Smooth muscle cell (in vitro differentiated cells): ENCODE results near the gene B3GNT9. TPM values are rescaled to one million over a fixed set of nuclear protein-coding genes. Genes with fewer than 3 reads are reported as not detected.

Source experiments
- DNase-seq: peaks from one replicate; lab custom pipeline; 2025; ENCODE audit not compliant: unreplicated experiment; lab: John Stamatoyannopoulos, UW
- H2AFZ ChIP-seq: fragments of 200-600 bp; sonication (generic); 2 replicates; pipeline ENCODE4 v1.6.0; 2016; ENCODE audit warnings: antibody characterized with exemption, low read depth, mild to moderate bottlenecking
- H3F3A ChIP-seq: fragments of 200-600 bp; sonication (generic); 2 replicates; pipeline ENCODE4 v1.6.0; 2017; ENCODE audit warnings: antibody characterized with exemption, low read depth
- H3K27ac ChIP-seq: fragments of 200-600 bp; sonication (generic); 2 replicates; pipeline ENCODE4 v1.5.1; 2016; ENCODE audit warnings: low read depth, mild to moderate bottlenecking
- H3K27me3 ChIP-seq: fragments of 200-600 bp; sonication (generic); 2 replicates; pipeline ENCODE4 v1.6.1; 2016; ENCODE audit warnings: low read depth, mild to moderate bottlenecking
- H3K36me3 ChIP-seq: fragments of 200-600 bp; sonication (generic); 2 replicates; pipeline ENCODE4 v1.5.1; 2016; ENCODE audit warnings: low read depth
- H3K4me1 ChIP-seq: fragments of 200-600 bp; sonication (generic); 2 replicates; pipeline ENCODE4 v1.5.1; 2016; ENCODE audit warnings: low read depth
- H3K4me2 ChIP-seq: fragments of 200-600 bp; sonication (generic); 2 replicates; pipeline ENCODE4 v1.6.0; 2016; ENCODE audit warnings: mild to moderate bottlenecking
- H3K4me3 ChIP-seq: fragments of 200-600 bp; sonication (generic); 2 replicates; pipeline ENCODE4 v1.5.1; 2016; ENCODE audit warnings: mild to moderate bottlenecking
- H3K79me2 ChIP-seq: fragments of 200-600 bp; sonication (generic); 2 replicates; pipeline ENCODE4 v1.6.0; 2016; ENCODE audit warnings: low read depth, mild to moderate bottlenecking
- H3K9ac ChIP-seq: fragments of 200-600 bp; sonication (generic); 2 replicates; pipeline ENCODE4 v1.6.0; 2016; ENCODE audit warnings: low read depth
- H3K9me3 ChIP-seq: fragments of 200-600 bp; sonication (generic); replicated peaks from 2 replicates; pipeline ENCODE4 v1.5.1; 2016; ENCODE audit warnings: low read depth
- H4K20me1 ChIP-seq: fragments of 200-600 bp; sonication (generic); 2 replicates; pipeline ENCODE4 v1.6.0; 2016; ENCODE audit warnings: low read depth
- CTCF ChIP-seq: fragments of 200-600 bp; sonication (generic); IDR thresholded peaks from 2 replicates; pipeline ENCODE4 v1.5.1; 2017; ENCODE audit warnings: borderline replicate concordance, mild to moderate bottlenecking, antibody characterized with exemption; ENCODE audit not compliant: insufficient read depth, poor library complexity, severe bottlenecking
- WGBS: methylation state at CpG from one replicate; pipeline ENCODE4 v1.1.7; 2016; ENCODE audit warnings: low lambda C conversion rate; 5-methylcytosine and 5-hydroxymethylcytosine counted together
- polyA plus RNA-seq: library from polyadenylated mRNA; unstranded; fragments of >200 nt; fragmentation: Nextera tagmentation; extraction: Ambion mirVana; gene quantifications from 2 replicates; pipeline ENCODE4 v1.2.1, GENCODE V29; 2016
- total RNA-seq: library from RNA; depleted of rRNA; stranded (reverse); fragments of >200 nt; gene quantifications from 2 replicates; pipeline ENCODE4 v1.2.3, GENCODE V29; 2014

The B3GNT9 gene
- total and polyA plus RNA-seq, 2 experiments from 2014 or later = 29.9 to 39.3 TPM

GRCh38 chr16:67195676-67196075 lies 44.9 kb upstream of the B3GNT9 start:
- H3K4me1 ChIP-seq = peaks cover 18% of the 10 kb centered on the region
- H2AFZ ChIP-seq = no peak overlapping the region
- no peaks in the 10 kb centered on the region for H3K36me3 ChIP-seq
- peaks cover 49% of the 10 kb centered on the region for H4K20me1 ChIP-seq
- peaks cover 27% of the 10 kb centered on the region for H3K79me2 ChIP-seq
- H3K4me3 ChIP-seq = no peak overlapping the region
- H3K27ac ChIP-seq = no peak overlapping the region
- H3K27me3 ChIP-seq = no peaks in the 10 kb centered on the region
- 89% methylated on average over 5 of the region's 5 CpGs for WGBS
- H3K9ac ChIP-seq = no peak overlapping the region
- no peak for DNase-seq
- no peak for TF ChIP-seq CTCF
- H3F3A ChIP-seq = peaks cover 7% of the 10 kb centered on the region
- no peak overlapping the region for H3K4me2 ChIP-seq
- no peaks in the 10 kb centered on the region for H3K9me3 ChIP-seq

GRCh38 chr16:67194260-67194659 lies 43.5 kb upstream of the B3GNT9 start:
- no peak overlapping the region for H2AFZ ChIP-seq
- no peak overlapping the region for H3K4me3 ChIP-seq
- H4K20me1 ChIP-seq = peaks cover 49% of the 10 kb centered on the region
- 97% methylated on average over 6 of the region's 6 CpGs for whole genome bisulfite sequencing
- H3K27me3 ChIP-seq = no peaks in the 10 kb centered on the region
- no peaks in the 10 kb centered on the region for H3K36me3 ChIP-seq
- no peak overlapping the region for H3K4me2 ChIP-seq
- no peaks in the 10 kb centered on the region for H3K9me3 ChIP-seq
- no peak for TF ChIP-seq CTCF
- peaks cover 18% of the 10 kb centered on the region for H3K4me1 ChIP-seq
- no peak for DNase-seq
- peaks cover 27% of the 10 kb centered on the region for H3K79me2 ChIP-seq
- no peak overlapping the region for H3K27ac ChIP-seq
- H3F3A ChIP-seq = peaks cover 7% of the 10 kb centered on the region
- no peak overlapping the region for H3K9ac ChIP-seq

- Histone ChIP-seq H3K9ac (no peak overlapping the region), H3K79me2 (peaks cover 27% of the 10 kb centered on the region), H3K36me3 (no peaks in the 10 kb centered on the region), H3K9me3 (no peaks in the 10 kb centered on the region), H3K27ac (no peak overlapping the region), H2AFZ (no peak overlapping the region), H3F3A (peaks cover 7% of the 10 kb centered on the region), H3K4me3 (peak overlapping the region; percentile 94), H3K4me1 (peaks cover 18% of the 10 kb centered on the region), H4K20me1 (peaks cover 46% of the 10 kb centered on the region), H3K4me2 (peak overlapping the region; percentile 100), H3K27me3 (no peaks in the 10 kb centered on the region)
- TF ChIP-seq CTCF = no peak
- no peak for DNase-seq
Observed at GRCh38 chr16:67193536-67193935, 42.7 kb upstream of the B3GNT9 start.

GRCh38 chr16:67192781-67193361 lies 42.1 kb upstream of the B3GNT9 start:
- peak overlapping the region; percentile 92 for H3K9ac ChIP-seq
- peak overlapping the region; percentile 43 for H3K27ac ChIP-seq
- peaks cover 18% of the 10 kb centered on the region for H3K4me1 ChIP-seq
- peak overlapping the region; percentile 100 for H3K4me2 ChIP-seq
- H3K36me3 ChIP-seq = no peaks in the 10 kb centered on the region
- H2AFZ ChIP-seq = no peak overlapping the region
- no peaks in the 10 kb centered on the region for H3K27me3 ChIP-seq
- peaks cover 7% of the 10 kb centered on the region for H3F3A ChIP-seq
- peak overlapping the region; percentile 94 for H3K4me3 ChIP-seq
- peaks cover 27% of the 10 kb centered on the region for H3K79me2 ChIP-seq
- 50% methylated on average over 17 of the region's 17 CpGs for WGBS
- peaks cover 39% of the 10 kb centered on the region for H4K20me1 ChIP-seq
- no peak for DNase-seq
- H3K9me3 ChIP-seq = no peaks in the 10 kb centered on the region
- no peak for TF ChIP-seq CTCF
